Purkinje cell (primary cell): ENCODE results near the gene LPAR3. TPM values are rescaled to one million over a fixed set of nuclear protein-coding genes. Genes with fewer than 3 reads are reported as not detected.

ENCODE experiments used
- polyA plus RNA-seq: library from polyadenylated mRNA; unstranded; fragments of >200 nt; fragmentation: Nextera tagmentation; gene quantifications from 2 replicates; pipeline ENCODE4 v1.2.1, GENCODE V29; 2014

Gene LPAR3
- not detected in 2 replicates for polyA plus RNA-seq

GRCh38 chr1:84892705-84893618, at the start of gene LPAR3:
Gene LPAR3, minus strand, starts transcription at chr1:84893206. Its CDS starts 27,086 bp downstream, at chr1:84866120.

Other genes starting within 250 kb of the LPAR3 start
- gene SSX2IP, start 202.7 kb downstream of the LPAR3 start, polyA plus RNA-seq: 34.4 and 45.4 TPM in 2 replicates
- not detected in 2 replicates for gene MCOLN2, start 103.9 kb upstream of the LPAR3 start, polyA plus RNA-seq
- gene MCOLN3, start 155.3 kb upstream of the LPAR3 start, polyA plus RNA-seq: not detected in 2 replicates